Uterus (tissue), 4 donors: ENCODE results near the gene SLC25A25. TPM values are rescaled to one million over a fixed set of nuclear protein-coding genes. Genes with fewer than 3 reads are reported as not detected.
A peak's percentile ranks its signal among the peaks of the same experiment; 100 is the strongest.
"Not testable (repeated sequence)": the region's sequence is repeated elsewhere in the genome, so short reads cannot be mapped to it uniquely, and the experiment has no call there.

Experiments used
- DNase-seq, 2 donors: peaks; one replicate each; pipeline ENCODE4 v3.0.0-alpha.2; 2019 to 2020
- H3K27ac ChIP-seq, 2 donors: fragments of 200-600 bp; sonication (generic); 1 replicate in 1 of 2; 2 replicates in 1 of 2; pipeline ENCODE4 v1.5.1; 2016 to 2018
- H3K27me3 ChIP-seq, 2 donors: fragments of 200-600 bp; sonication (generic); one replicate each; pipeline ENCODE4 v1.5.1; 2018 to 2019; ENCODE audit warnings: control low read depth in 1 of 2
- H3K36me3 ChIP-seq, 2 donors: fragments of 200-600 bp; sonication (generic); one replicate each; pipeline ENCODE4 v1.5.1; 2019; ENCODE audit warnings: control low read depth in 1 of 2
- H3K4me1 ChIP-seq, 2 donors: fragments of 200-600 bp; sonication (generic); one replicate each; pipeline ENCODE4 v1.5.1; 2018 to 2019; ENCODE audit warnings: control low read depth in 1 of 2
- H3K4me3 ChIP-seq, 2 donors: fragments of 200-600 bp; sonication (generic); 1 replicate in 1 of 2; 2 replicates in 1 of 2; pipeline ENCODE4 v1.5.1; 2018 to 2019; ENCODE audit warnings: mild to moderate bottlenecking in 1 of 2
- H3K9me3 ChIP-seq, 2 donors: fragments of 200-600 bp; sonication (generic); one replicate each; pipeline ENCODE4 v1.5.1; 2019; ENCODE audit warnings: control low read depth in 1 of 2
- POLR2A ChIP-seq, 2 donors: fragments of 450-650 bp; IDR thresholded peaks; one replicate each; pipeline ENCODE4 v1.6.1; 2016; ENCODE audit warnings: antibody characterized with exemption in 2 of 2, mild to moderate bottlenecking in 1 of 2, moderate library complexity in 1 of 2
- intact Hi-C: fragments of 100-400 bp; cut with DNase I; formaldehyde crosslinking; loops from one replicate; pipeline ENCODE4 v1.15.1; 2023; ENCODE audit warnings: low total_unique reads
- total RNA-seq, 4 donors: library from RNA; depleted of rRNA in 3 of 4; stranded (reverse); fragments of >200 nt in 3 of 4; gene quantifications; one replicate each; pipeline versions ENCODE4 v1.1.0 to v1.2.4, GENCODE V29; 2014 to 2023
- TF ChIP-seq, protein P1 (sequence below), 4 experiments: fragments of 200-600 bp in 2 of 4; fragments of 450-650 bp in 2 of 4; sonication (generic) in 2 of 4; IDR thresholded peaks; one replicate each; pipeline ENCODE4 v1.5.1; 2016 to 2019; ENCODE audit warnings: antibody characterized with exemption in 4 of 4, mild to moderate bottlenecking in 2 of 4, moderate library complexity in 1 of 4
- donor health status: DM: yes; HTN: yes; CAD: no.

SLC25A25 gene
- total RNA-seq, 4 donors from 2014 or later, result 14.3 to 49.7 (median 49.0) TPM

DNA sequence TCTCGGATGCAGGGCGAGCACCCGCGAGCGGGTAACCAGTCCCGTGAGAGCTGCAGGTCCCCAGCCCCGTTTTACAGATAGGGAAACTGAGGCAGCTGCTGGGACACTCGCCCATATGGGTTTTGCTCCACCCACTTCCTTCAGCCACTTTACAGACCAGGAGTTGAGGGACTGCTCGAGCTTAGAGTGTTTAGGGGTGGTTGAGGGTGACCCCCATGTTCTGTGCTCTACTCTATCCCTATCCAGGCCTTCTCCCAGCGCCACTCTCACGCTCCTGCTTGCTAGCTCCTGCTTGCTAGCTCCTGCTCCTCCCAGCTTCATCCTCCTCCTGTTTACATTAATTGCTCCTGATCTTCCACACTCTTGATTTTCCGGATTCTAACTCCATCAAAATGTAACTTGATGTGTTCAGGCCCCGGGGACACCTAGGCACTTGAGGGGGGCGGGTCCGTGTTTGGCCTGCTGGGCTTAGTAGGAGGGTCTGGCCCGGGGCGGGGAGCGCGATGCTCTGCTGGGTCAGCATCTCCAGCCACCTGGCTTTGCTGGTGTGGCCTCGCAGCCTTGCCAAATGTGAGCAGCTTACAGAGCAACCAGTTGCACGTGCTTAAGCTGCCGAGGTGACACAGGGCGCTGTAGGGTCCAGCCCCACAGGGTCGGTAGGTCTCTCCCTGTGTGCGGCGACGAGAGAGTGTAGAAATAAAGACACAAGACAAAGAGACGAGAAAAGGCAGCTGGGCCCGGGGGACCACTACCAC is 61.0 kb downstream of the SLC25A25 start:
- H3K27ac ChIP-seq, result peak overlapping the region; percentile 93 to 98
- intact Hi-C loops, result no loop called here

GRCh38 chr9:128129976-128130590 is 62.1 kb downstream of the SLC25A25 start:
- H3K36me3 ChIP-seq, H3K4me3 ChIP-seq, H3K27ac ChIP-seq, H3K9me3 ChIP-seq, H3K27me3 ChIP-seq, intact Hi-C loops: not testable (repeated sequence)
- peaks cover 5 to 14% of the 10 kb centered on the region in 2 donors for H3K4me1 ChIP-seq
- peak in 1 of 2 donors; percentile 67 for DNase-seq
- TF ChIP-seq, protein P1, sequence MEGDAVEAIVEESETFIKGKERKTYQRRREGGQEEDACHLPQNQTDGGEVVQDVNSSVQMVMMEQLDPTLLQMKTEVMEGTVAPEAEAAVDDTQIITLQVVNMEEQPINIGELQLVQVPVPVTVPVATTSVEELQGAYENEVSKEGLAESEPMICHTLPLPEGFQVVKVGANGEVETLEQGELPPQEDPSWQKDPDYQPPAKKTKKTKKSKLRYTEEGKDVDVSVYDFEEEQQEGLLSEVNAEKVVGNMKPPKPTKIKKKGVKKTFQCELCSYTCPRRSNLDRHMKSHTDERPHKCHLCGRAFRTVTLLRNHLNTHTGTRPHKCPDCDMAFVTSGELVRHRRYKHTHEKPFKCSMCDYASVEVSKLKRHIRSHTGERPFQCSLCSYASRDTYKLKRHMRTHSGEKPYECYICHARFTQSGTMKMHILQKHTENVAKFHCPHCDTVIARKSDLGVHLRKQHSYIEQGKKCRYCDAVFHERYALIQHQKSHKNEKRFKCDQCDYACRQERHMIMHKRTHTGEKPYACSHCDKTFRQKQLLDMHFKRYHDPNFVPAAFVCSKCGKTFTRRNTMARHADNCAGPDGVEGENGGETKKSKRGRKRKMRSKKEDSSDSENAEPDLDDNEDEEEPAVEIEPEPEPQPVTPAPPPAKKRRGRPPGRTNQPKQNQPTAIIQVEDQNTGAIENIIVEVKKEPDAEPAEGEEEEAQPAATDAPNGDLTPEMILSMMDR (IDR thresholded peaks at IDR 0.05), result peak in 3 of 4 experiments; percentile 25 to 48 (median 35)

More for the DNA sequence above, 61.0 kb downstream of the SLC25A25 start:
- Histone ChIP-seq H3K9me3 (no peaks in the 10 kb centered on the region), H3K27me3 (no peaks in the 10 kb centered on the region), H3K36me3 (no peaks in the 10 kb centered on the region), H3K4me1 (peaks cover 5 to 14% of the 10 kb centered on the region in 2 donors), H3K4me3 (peak overlapping the region; percentile 84 to 97)
- DNase-seq, result no peak
- TF ChIP-seq, protein P1 (IDR thresholded peaks at IDR 0.05), result no peak
- no peak for TF ChIP-seq POLR2A (IDR thresholded peaks at IDR 0.05)

DNA sequence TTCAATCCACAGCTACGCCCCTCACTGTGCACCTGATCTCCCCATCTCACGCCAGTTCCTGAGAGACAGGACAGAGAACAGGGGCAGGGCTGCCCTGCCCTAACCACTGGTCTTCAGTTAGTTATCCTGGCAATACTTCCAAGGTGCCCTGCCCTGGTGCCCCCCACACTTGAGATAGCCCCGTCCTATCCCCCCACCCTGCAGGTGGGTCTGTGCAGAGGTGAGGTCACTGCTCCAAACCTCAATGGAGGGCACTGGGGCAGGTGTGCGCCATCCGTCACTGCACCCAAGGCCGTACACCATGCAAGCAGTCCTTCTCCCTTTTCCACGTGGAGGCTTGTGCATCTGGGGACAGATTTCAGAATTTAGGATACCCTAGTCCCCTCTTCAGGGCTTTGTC is 62.6 kb downstream of the SLC25A25 start:
- H3K27ac ChIP-seq, H3K27me3 ChIP-seq, H3K9me3 ChIP-seq, H3K36me3 ChIP-seq, intact Hi-C loops, H3K4me3 ChIP-seq, DNase-seq: not testable (repeated sequence)
- H3K4me1 ChIP-seq, result peaks cover 3 to 13% of the 10 kb centered on the region in 2 donors

DNA sequence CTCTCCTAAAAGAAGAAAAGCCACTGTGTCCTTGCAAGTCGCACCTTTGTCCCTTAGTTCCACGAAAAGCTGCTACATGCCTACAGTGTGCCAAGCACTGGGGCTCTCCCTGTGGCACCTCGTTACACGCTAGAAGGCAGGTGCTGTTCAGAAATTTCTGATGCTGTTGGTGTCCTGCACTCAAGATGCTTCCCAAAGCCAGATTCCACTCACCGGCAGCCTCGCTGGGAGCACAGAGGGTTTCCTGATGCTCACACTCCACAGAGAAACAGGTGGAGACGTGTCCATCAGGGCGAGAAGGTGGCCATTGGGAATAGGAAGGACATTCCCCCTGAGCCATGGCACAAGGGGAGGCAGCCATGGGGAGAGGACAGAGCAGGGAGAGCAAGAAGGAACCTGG is 63.3 kb downstream of the SLC25A25 start:
- H3K36me3 ChIP-seq, H3K27ac ChIP-seq, H3K27me3 ChIP-seq, H3K4me1 ChIP-seq, intact Hi-C loops, H3K9me3 ChIP-seq, H3K4me3 ChIP-seq, DNase-seq: not testable (repeated sequence)

DNA sequence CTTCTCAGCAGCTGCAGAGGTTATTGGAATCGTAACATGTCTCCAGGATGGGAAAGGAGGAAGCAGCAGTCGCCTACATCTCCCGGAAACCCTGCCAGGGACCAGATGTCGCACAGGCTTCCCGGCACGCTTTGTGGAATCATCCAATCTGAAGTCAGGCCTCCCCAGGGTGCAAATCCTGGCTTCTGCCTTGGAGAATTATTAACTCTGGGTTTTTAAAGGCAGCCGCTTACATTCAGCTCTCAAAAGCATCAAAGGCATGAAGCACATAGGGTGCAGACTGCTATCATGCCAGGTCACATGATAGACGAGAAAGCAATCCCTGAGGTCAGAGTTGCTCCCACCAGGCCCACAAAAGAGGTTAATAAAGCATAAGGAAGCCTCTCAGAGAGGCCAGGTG is 64.1 kb downstream of the SLC25A25 start:
- H3K9me3 ChIP-seq, H3K36me3 ChIP-seq, intact Hi-C loops, H3K27ac ChIP-seq, DNase-seq, H3K4me3 ChIP-seq, H3K4me1 ChIP-seq, H3K27me3 ChIP-seq: not testable (repeated sequence)

DNA sequence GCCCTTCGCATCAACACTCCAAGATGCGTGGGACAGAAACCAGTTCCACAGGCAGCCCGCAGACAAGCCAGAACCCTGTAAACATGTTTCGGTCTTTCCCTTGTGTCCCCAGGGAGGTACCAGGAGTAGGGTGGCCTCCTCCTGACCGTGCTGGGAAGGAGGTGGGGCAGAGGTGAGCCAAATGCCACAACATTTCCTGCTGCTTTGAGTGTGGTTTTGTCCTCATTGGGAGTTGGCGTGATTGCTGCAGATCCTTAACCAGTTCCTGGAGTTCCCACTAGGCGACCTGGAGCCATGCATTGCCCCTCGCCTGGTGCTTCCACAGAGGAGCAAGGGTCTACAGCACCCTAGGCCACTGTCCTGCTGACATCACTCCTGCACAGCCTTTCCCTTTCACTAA is 67.5 kb downstream of the SLC25A25 start:
- H3K27me3 ChIP-seq, H3K36me3 ChIP-seq, H3K4me1 ChIP-seq, DNase-seq, H3K9me3 ChIP-seq, H3K4me3 ChIP-seq, H3K27ac ChIP-seq, intact Hi-C loops: not testable (repeated sequence)
